SK-N-MC (cell line): ENCODE measurements around the gene TUB.

Experiments
- DNase-seq: peaks from one replicate; pipeline ENCODE4 v3.0.0-alpha.2; 2011; ENCODE audit warnings: low read depth, low spot score
- H3K27ac ChIP-seq: fragments of 200-600 bp; sonication (generic); 2 replicates; pipeline ENCODE4 v1.5.1; 2016; ENCODE audit warnings: mixed run types
- H3K36me3 ChIP-seq: fragments of 200-600 bp; sonication (generic); 2 replicates; pipeline ENCODE4 v1.6.1; 2017; ENCODE audit warnings: antibody characterized with exemption, low read length, mixed read lengths; ENCODE audit not compliant: insufficient read depth
- H3K4me3 ChIP-seq: fragments of 200-600 bp; sonication (generic); 2 replicates; pipeline ENCODE4 v1.5.1; 2016
- H3K9ac ChIP-seq: fragments of 200-600 bp; sonication (generic); 2 replicates; pipeline ENCODE4 v1.8.0; 2017; ENCODE audit warnings: mixed run types, mixed read lengths; ENCODE audit not compliant: insufficient read length
- H3K9me3 ChIP-seq: fragments of 200-600 bp; sonication (generic); 2 replicates; pipeline ENCODE4 v1.6.1; 2017; ENCODE audit warnings: low read depth, mild to moderate bottlenecking, antibody characterized with exemption, low read length, moderate library complexity, mixed read lengths
- EZH2 ChIP-seq: fragments of 200-600 bp; sonication (generic); IDR thresholded peaks from one replicate; pipeline ENCODE4 v1.6.1; 2017; ENCODE audit warnings: antibody characterized with exemption
- FOXP2 ChIP-seq: optimal IDR thresholded peaks from 2 replicates; pipeline ENCODE3; 2011; ENCODE audit warnings: mild to moderate bottlenecking, moderate library complexity; ENCODE audit not compliant: insufficient read depth; ENCODE audit errors: extremely low read length, control extremely low read depth
- POLR2AphosphoS5 ChIP-seq: IDR thresholded peaks from 2 replicates; pipeline ENCODE4 v1.6.1; 2012; ENCODE audit warnings: mild to moderate bottlenecking, low read depth, low read length, borderline replicate concordance

Gene TUB

DNA sequence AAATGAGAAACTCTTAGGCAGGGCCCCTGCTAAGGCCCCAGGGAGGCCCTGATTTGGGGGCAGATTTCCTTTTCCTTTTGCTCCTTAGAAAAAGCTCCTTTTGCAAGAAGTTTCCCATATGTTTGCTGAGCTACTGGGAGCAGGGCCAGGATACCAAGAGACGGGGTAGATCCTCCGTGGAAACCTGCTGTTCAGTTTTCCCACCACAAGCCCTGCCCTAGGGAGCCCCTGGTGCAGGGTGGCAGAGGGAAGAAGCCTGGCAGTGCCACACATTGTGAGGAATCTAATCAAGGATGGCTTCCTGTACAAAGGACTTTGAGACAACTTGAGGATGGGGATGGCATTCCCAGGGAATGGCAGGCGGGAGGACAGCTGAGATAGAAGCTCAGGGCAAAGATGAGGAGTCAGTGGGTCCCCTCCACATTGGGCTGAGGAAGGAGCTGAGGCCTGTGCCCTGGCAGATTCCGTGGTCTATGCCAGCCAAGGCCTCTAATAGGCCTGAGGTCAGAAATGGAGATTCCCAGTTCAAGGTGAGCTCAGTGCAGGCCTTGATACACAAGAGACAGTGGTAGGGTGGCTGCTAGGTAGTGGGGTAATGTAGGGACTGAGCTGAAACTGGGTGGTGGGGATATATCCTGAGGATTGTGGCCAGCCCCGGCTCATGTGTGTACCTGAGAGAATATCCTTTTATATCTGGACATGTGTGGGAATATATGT, 15.0 kb downstream of the TUB start:
- no peak overlapping the region for H3K27ac ChIP-seq
- peaks cover 26% of the 10 kb centered on the region; the same call in 1 of the 2 replicates for H3K36me3 ChIP-seq
- H3K9ac ChIP-seq, result no peak overlapping the region
- TF ChIP-seq EZH2 (no peak), POLR2AphosphoS5 (no peak), FOXP2 (no peak)
- no peak overlapping the region for H3K4me3 ChIP-seq
- no peaks in the 10 kb centered on the region for H3K9me3 ChIP-seq
- no peak for DNase-seq

DNA sequence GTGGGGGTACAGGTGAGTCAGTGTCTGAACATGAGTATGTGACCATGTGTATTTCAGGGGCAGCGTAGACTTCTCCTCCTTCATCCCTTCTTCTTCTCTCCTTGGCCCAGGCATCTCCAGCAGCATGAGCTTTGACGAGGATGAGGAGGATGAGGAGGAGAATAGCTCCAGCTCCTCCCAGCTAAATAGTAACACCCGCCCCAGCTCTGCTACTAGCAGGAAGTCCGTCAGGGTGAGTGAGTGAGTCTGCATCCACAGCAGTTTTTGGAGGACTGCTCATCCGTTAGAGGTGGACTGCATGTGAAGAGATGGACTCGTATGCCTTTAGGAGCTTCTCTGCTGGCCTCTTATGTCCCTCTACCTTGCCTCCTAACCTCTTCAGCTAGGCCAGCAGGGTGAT, 15.6 kb downstream of the TUB start:
- Histone ChIP-seq H3K9ac (no peak overlapping the region), H3K27ac (no peak overlapping the region), H3K4me3 (no peak overlapping the region), H3K9me3 (no peaks in the 10 kb centered on the region), H3K36me3 (peaks cover 32% of the 10 kb centered on the region; the same call in 1 of the 2 replicates)
- no peak for DNase-seq
- TF ChIP-seq POLR2AphosphoS5 (no peak), EZH2 (no peak), FOXP2 (no peak)

DNA sequence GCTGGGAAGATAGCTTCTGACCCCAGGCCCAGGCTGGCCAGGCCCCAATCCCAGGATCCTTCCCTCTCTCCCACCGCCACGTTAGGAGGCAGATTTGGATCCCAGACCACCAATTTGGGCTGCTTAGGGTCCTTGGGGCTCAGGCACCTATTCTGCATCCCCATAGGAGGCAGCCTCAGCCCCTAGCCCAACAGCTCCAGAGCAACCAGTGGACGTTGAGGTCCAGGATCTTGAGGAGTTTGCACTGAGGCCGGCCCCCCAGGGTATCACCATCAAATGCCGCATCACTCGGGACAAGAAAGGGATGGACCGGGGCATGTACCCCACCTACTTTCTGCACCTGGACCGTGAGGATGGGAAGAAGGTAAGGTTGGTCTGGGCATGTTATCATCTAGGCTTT, 16.1 kb downstream of the TUB start:
- Histone ChIP-seq H3K9ac (no peak overlapping the region), H3K36me3 (peaks cover 33% of the 10 kb centered on the region; the same call in 1 of the 2 replicates), H3K27ac (no peak overlapping the region), H3K9me3 (no peaks in the 10 kb centered on the region), H3K4me3 (no peak overlapping the region)
- no peak for DNase-seq
- TF ChIP-seq EZH2, result no peak
- TF ChIP-seq FOXP2, result no peak
- TF ChIP-seq POLR2AphosphoS5, result no peak

DNA sequence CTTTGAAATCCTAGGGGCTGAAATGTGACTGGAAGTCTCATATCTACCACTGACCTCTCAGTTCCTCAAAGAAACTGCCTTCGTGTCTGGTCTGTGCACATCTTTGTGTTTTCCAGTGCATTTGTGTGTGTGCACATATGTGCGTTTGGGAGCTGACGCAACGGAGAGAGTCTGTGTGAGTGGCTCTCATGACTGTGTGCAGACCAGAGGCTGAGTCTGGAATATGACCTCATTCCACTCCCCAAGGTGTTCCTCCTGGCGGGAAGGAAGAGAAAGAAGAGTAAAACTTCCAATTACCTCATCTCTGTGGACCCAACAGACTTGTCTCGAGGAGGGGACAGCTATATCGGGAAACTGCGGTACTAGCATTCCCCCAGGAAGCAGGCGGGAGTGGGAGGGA, 16.5 kb downstream of the TUB start:
- no peak for DNase-seq
- peaks cover 33% of the 10 kb centered on the region; the same call in 1 of the 2 replicates for H3K36me3 ChIP-seq
- H3K9me3 ChIP-seq, result no peaks in the 10 kb centered on the region
- H3K4me3 ChIP-seq, result no peak overlapping the region
- TF ChIP-seq FOXP2, result no peak
- TF ChIP-seq EZH2, result no peak
- no peak for TF ChIP-seq POLR2AphosphoS5
- no peak overlapping the region for H3K9ac ChIP-seq
- no peak overlapping the region for H3K27ac ChIP-seq

DNA sequence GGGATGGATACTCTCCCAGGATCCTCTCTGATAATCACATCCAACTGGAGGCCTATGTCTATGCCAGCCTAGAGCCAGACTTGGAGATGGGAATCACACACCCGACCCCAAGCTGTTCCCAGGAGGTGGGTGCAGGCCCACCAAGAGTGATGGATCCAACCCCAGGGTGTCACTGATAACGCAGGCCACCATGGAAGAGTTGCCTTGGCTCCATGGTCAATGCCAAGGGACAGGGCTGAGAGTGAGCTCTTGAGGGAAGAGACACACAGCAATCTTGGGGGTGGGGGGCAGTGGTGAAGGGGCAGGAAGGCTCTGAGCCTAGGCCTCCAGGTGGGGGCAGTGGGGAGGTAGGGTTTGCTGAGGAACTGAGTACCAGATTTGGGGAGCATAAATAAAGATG, 16.9 kb downstream of the TUB start:
- Histone ChIP-seq H3K9ac (no peak overlapping the region), H3K27ac (no peak overlapping the region), H3K4me3 (no peak overlapping the region), H3K9me3 (no peaks in the 10 kb centered on the region), H3K36me3 (peaks cover 33% of the 10 kb centered on the region; the same call in 1 of the 2 replicates)
- no peak for TF ChIP-seq EZH2
- TF ChIP-seq FOXP2, result no peak
- no peak for TF ChIP-seq POLR2AphosphoS5
- DNase-seq, result no peak

DNA sequence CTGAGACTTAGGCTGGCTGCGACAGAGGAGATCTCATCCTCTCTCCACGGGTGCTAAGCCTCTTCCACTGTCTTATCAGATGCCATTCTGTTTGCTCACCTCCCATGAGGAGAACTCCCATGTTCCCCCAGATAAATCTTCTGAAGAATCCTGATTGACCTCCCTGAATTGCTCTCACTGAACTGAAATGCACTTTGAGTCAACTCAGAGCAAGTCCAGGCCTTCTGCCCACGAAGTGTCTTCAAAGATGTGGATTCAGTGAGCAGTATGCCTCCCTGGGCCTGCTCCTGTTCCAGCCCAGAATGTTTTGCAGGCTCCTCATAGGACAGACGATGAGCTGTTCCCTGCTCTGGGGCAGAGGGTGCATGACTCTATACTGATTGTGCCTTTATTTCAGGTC, 17.4 kb downstream of the TUB start:
- H3K9me3 ChIP-seq, result no peaks in the 10 kb centered on the region
- H3K36me3 ChIP-seq, result peaks cover 33% of the 10 kb centered on the region; the same call in 1 of the 2 replicates
- no peak for DNase-seq
- no peak overlapping the region for H3K27ac ChIP-seq
- H3K9ac ChIP-seq, result no peak overlapping the region
- TF ChIP-seq POLR2AphosphoS5 (no peak), FOXP2 (no peak), EZH2 (no peak)
- no peak overlapping the region for H3K4me3 ChIP-seq

DNA sequence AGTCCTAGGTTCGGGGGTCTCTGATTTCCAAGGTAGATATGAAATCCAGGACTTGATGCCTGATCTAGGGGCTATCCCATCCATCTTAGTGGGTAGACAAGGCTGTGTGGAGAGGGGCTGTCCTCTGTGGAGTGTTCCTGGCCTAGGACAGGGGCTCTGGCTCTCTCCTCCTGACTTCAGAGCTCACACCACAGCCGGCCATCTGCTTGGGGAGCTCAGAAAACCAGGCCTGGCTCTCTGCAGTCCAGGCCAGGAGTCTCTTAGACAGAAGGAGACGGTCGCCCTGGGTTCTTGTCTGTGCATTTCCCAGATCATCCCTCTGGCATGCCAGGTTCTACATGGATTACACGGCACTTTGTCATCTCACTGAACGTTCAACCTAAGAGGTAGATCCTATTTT, 17.9 kb downstream of the TUB start:
- Histone ChIP-seq H3K27ac (no peak overlapping the region), H3K9me3 (no peaks in the 10 kb centered on the region), H3K9ac (no peak overlapping the region), H3K36me3 (peaks cover 33% of the 10 kb centered on the region; the same call in 1 of the 2 replicates), H3K4me3 (no peak overlapping the region)
- no peak for TF ChIP-seq EZH2
- no peak for DNase-seq

DNA sequence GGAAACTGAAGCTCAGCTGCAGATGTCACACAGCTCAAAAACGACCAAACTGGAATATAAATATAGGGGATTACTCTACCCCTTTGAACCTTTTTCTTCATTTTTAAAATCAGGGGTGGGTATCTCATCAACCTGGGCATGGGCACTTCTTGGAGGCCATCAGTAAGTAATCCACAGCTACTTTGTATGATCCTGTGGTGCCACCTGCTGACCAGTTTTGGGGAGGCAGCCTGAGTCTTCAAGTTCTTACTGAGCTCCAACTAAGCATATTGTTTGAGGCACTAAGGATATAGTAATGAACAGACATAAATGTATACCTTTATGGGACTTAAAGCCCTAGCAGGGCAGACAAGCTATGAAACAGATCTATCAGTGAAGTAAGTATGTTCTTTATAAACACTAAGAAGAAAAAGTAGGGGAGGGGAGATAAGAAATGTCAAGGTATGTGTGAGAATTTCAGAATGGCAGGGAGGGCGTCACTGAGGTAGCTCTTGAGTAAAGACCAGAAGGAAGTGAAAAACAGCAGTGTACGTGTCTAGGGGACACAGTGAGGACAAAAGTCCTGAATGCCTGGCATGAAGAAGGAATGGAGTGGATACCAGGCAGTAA, 18.4 kb downstream of the TUB start:
- H3K4me3 ChIP-seq, result no peak overlapping the region
- TF ChIP-seq EZH2, result no peak
- TF ChIP-seq FOXP2, result no peak
- no peak for TF ChIP-seq POLR2AphosphoS5
- H3K36me3 ChIP-seq, result peaks cover 33% of the 10 kb centered on the region; the same call in 1 of the 2 replicates
- DNase-seq, result peak; percentile 35
- no peak overlapping the region for H3K27ac ChIP-seq
- H3K9me3 ChIP-seq, result no peaks in the 10 kb centered on the region
- H3K9ac ChIP-seq, result no peak overlapping the region

DNA sequence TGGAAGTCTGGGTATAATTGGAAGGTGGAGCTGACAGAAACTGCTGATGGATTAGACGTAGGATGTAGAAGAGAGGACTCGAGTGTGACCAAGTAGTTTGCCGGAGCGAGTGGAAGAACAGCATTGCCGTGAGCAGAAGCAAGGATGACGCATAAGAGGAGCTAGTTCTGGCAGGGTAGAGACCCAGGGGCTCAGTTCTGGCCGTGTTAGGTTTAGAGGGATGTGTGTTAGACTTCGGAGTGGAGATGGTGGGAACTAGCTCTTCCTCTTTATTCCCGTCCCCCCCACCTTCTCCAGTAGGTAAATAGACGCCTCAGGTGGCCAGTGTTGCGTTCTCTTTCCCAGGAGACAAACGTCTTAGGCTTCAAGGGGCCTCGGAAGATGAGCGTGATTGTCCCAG, 19.1 kb downstream of the TUB start:
- Histone ChIP-seq H3K9ac (no peak overlapping the region), H3K4me3 (no peak overlapping the region), H3K36me3 (peaks cover 33% of the 10 kb centered on the region; the same call in 1 of the 2 replicates), H3K27ac (no peak overlapping the region), H3K9me3 (no peaks in the 10 kb centered on the region)
- TF ChIP-seq FOXP2 (no peak), POLR2AphosphoS5 (no peak), EZH2 (no peak)
- DNase-seq, result no peak

DNA sequence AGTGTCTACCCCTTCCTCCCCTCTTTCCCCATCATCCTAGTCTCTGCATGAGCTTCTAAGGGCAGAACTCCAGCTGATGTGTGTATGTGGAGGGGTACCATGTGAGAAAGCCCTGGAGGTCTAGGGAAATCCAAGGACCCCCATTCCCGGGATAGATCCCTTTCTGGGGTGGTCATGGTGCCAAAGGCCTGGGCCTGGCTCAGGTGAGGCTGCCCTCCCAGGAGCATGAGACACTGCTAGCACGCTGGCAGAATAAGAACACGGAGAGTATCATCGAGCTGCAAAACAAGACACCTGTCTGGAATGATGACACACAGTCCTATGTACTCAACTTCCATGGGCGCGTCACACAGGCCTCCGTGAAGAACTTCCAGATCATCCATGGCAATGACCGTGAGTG, 19.6 kb downstream of the TUB start:
- no peak for DNase-seq
- peaks cover 33% of the 10 kb centered on the region; the same call in 1 of the 2 replicates for H3K36me3 ChIP-seq

More for the DNA sequence above, 19.6 kb downstream of the TUB start:
- Histone ChIP-seq H3K4me3 (no peak overlapping the region), H3K9me3 (no peaks in the 10 kb centered on the region), H3K9ac (no peak overlapping the region), H3K27ac (no peak overlapping the region)
- TF ChIP-seq EZH2, result no peak
- TF ChIP-seq FOXP2, result no peak
- TF ChIP-seq POLR2AphosphoS5, result no peak
